Measurements from ENCODE around the gene DUSP28.

- TF ChIP-seq CTCF (IDR thresholded peaks at IDR 0.05) (no peak), POLR2A (IDR thresholded peaks at IDR 0.05) (no peak), EP300 (IDR thresholded peaks at IDR 0.05) (no peak)
These were observed 45.9 kb downstream of the DUSP28 start for GRCh38 chr2:240605867-240606743.
